Left ventricle myocardium superior (tissue), 1 donor: Measurements from ENCODE around the gene NAV2. TPM values are rescaled to one million over a fixed set of nuclear protein-coding genes. Genes with fewer than 3 reads are reported as not detected.

Experiments
- ATAC-seq: fragments of 200-7000 bp; cut with Tn5 transposase; one replicate; pipeline ENCODE4 v1.9.1; 2020; ENCODE audit warnings: mild to moderate bottlenecking, moderate library complexity
- DNase-seq: peaks from one replicate; pipeline ENCODE4 v3.0.0-alpha.2; 2020
- intact Hi-C: fragments of 100-400 bp; cut with micrococcal nuclease; formaldehyde crosslinking; loops from one replicate; pipeline ENCODE4 v1.11.0; 2022
- total RNA-seq: library from RNA; stranded (reverse); fragmentation: NEBNext Ultra II Directional; extraction: Animal tissue kit (Norgen Biotek cat#: 25700); gene quantifications from one replicate; pipeline ENCODE4 v1.2.1, GENCODE V29; 2021
- donor health status: DM: no; HTN: yes; CAD: no; lungs with severe emphysema.

NAV2 gene
- total RNA-seq, 1 donor from 2014 or later = 8.8 TPM

- intact Hi-C loops = no loop called here
Measured at GRCh38 chr11:20024172-20024935, 311.7 kb downstream of the NAV2 start.

DNA sequence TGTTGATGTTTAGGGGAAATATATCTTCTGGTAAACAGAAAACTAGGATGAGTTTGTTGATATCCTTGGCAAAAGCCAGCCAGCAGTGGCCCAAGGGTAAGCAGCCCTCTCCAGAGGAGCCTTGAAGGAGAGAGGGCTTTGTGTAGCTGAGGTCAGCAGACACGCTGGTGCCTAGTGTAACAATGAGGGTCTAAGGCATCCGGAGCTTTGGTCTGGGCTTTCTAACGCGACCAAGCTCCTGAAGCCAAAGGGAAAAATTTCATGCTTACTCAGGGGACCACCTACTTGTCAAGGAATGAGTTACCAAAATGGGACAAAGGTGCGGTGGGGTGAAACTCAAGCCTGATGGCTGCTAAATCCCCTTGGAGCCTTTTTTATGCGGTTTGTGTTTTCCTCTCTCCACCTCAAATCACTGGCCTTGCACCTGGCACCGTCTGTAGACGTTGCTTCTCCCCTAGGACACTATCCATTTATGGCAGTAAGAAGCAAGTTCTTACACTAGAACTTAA lies 312.7 kb downstream of the NAV2 start:
- DNase-seq = no peak
- no peak for ATAC-seq
- intact Hi-C loops = no loop called here

More at GRCh38 chr11:20024172-20024935, 311.7 kb downstream of the NAV2 start:
- ATAC-seq = no peak
- no peak for DNase-seq

DNA sequence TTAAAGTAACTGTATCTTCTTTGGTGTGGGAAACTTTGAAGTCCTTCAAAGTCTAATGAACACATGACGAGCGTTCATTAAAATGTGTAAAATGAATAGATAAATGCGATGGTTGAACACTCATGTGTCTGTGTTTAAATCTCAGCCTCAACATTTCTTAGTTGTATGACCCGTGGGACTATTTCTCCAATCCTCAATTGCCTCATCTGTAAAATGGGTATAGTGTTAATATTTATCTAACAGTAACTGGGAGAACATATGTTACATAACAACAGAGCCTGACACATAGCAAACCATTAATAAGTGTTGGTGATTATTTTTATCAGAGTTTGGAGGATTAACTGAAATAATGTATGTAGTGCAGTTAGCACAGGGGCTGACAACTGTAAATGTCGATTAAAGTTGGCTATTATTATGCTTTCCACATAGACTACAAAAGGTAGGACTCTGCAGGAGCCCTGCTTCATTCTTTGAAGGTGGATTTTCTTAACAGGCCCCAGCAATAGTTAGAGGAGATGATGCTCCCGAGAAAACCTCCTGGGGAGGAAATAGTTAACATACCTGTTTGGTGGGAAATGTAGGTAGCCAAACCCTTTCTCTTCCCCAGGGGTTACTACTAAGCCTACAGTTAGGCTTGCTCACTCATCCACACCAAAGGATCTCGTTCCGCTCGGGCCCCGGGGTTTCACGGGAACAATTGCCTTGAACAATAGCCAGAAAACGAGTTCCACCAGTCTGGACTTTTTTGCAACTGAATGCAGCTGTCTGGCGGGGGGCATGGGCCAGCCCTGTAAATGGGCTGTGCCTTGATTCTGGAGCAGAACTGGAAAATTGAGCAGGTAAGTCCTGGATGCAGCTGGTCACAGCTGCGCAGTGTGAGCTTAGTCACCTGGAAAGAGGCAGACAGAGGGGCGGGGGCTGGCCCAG lies 314.3 kb downstream of the NAV2 start:
- ATAC-seq (no peak), DNase-seq (no peak)
- intact Hi-C loops = no loop called here

DNA sequence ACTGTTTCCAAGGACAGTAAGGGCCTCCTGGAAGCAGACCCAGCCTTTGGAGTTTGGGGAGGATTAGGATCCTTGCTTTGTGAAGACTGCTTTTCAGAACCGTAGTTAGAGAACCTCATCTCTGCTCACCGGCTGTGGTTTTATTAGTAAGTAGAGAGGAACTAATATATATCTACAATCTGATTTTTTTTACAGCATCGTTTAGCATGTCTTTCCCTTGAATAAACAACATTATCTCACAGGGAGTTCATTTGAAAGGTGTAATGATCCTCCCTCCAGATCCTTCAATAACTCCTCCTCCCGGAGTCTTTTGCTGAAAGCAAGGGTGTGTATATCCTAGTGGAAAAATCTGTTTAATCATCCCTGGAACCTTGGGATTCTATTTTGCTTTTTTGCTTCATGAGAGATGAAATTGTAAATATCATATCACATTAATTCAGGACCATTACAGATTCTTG lies 314.9 kb downstream of the NAV2 start:
- intact Hi-C loops = no loop called here
- ATAC-seq (no peak), DNase-seq (no peak)

GRCh38 chr11:20029193-20029592 lies 316.6 kb downstream of the NAV2 start:
- DNase-seq (no peak), ATAC-seq (no peak)
- intact Hi-C loops = no loop called here

DNA sequence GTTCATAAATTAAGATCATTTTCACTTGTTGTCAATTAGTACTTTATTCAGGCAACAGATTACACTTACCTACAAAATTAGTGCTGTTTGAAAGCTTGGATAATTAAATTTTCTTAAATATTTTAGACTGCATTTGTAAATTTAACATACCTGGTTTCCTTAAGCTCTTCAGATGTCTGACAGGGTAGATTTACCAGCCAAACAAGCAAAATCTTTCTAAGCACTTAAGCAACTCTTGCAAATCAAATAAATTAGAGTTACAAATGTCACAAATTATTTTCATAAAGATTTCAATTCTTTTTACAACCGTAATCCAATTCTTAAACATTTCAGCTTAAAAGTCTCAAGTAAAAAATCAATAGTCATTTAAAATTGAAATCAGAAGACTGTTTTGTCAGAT lies 317.8 kb downstream of the NAV2 start:
- DNase-seq (no peak), ATAC-seq (no peak)

DNA sequence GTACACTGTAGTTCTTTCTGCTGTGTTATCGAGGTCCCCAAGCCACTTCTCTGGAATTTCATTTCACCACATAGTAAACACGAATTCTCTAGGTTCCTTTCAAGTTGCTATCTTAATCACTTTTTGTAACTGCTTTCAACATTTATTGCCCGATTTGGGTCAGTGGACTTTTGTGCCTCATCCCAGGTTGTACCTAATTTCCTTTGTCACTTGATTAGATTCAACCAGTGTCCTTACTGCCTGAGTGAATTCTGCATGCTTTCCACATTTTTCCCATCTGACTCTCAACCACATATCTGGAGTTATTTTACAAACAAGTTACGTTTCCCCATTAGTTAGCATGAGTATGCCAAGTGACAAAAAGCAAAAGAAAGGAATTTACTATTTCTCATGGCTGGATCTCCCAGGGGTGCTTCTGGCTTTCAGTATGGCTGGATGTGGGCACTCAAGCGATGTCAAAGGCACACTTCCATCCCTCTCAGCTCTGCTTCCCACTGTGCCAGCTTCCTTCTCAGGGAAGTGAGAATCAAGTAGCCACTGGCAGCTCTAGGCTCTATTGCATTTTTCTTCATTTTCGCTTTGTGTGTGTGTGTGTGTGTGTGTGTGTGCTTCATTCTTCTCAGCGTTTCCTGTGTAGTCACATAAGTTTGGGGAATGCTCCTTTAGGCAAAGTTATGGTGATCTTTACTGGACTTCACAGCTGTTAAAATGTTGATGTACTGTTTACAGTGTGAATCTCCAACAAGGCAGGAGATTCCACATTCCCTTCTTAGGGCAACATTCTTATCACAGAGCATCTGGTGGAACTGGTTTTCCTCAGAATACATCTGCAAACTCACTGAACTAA lies 318.7 kb downstream of the NAV2 start:
- intact Hi-C loops = no loop called here
- DNase-seq (no peak), ATAC-seq (no peak)

More for the DNA sequence above, 317.8 kb downstream of the NAV2 start:
- intact Hi-C loops = no loop called here

GRCh38 chr11:20032127-20032526 lies 319.5 kb downstream of the NAV2 start:
- intact Hi-C loops = no loop called here
- ATAC-seq (peak; percentile 71), DNase-seq (no peak)

DNA sequence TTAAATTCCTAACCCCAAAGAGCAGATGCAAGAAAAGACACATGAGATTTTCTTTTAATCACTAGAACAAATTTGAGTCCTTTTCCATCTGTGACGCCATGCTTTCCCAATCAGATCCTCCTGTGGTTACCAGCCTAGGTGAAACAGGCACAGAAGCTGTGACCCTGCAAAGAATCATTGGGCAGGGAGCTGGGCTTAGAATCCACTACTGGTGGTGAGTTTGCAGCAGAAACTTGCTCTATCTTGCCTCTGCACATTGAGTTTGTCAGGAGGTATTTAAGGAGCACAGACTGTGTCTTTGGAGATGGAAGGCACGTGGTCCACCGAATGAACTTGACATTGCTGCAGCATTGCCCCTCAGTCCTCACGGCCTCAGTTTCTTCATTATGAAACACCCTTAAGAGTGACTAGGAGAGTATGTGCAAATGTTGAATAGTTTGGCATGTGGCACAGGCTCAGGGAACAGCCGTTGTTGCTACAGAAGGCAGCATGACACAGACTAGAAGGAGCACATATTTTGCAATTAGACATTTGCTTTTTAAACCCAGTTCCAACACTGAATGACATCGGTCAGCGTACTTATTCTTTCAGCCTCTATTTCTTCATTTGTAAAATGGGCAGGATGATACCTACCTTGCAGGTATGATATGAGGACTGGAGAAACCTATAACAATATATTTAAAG lies 320.1 kb downstream of the NAV2 start:
- DNase-seq = no peak
- peak; percentile 6 for ATAC-seq
- intact Hi-C loops = no loop called here

DNA sequence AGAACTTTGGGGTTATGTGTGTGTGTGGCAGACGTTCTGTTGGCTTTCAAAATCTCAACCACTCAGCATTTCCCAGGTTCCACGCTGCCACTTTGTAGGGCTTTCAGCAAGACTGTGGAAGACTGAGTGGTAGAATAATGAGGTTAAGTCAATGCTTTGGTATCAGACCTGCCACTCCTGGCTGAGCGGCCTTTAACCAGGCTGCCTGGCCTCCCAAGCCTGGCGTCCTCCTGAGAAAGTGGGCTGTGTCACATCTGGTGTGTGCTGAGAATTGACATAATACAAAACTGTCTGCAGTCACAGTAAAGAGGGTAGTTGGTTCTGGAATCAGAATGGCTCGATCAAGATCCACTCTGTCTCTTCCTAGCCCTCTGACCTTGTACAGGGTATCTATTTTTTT lies 321.2 kb downstream of the NAV2 start:
- intact Hi-C loops = no loop called here
- DNase-seq (no peak), ATAC-seq (peak; percentile 6)

DNA sequence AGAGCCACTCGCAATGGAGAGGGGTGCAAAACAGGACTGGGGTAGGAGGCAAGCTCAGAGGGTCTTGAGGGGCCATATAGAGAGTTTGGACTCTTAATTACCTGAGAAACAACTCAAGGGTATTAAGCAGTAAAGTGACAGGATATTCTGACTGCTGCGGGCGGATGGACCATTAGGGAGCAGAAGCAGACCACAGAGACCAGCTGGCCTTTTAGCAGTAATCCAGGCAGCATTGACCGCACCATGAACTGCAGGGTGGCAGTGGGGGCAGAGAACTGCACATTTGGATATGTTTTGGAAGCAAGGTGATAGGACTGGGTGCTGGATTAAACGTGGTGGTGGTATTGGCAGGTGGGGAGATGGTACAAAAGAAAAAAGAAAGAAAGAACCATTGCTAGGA lies 322.3 kb downstream of the NAV2 start:
- DNase-seq = no peak
- intact Hi-C loops = no loop called here
- no peak for ATAC-seq

- ATAC-seq = no peak
- intact Hi-C loops = no loop called here
Measured at GRCh38 chr11:20035375-20035700, 322.7 kb downstream of the NAV2 start.

GRCh38 chr11:20035701-20036601 lies 323.3 kb downstream of the NAV2 start:
- intact Hi-C loops = no loop called here
- ATAC-seq = no peak

More at GRCh38 chr11:20035375-20035700, 322.7 kb downstream of the NAV2 start:
- DNase-seq = no peak

GRCh38 chr11:20036626-20037335 lies 324.1 kb downstream of the NAV2 start:
- intact Hi-C loops = no loop called here
- ATAC-seq (no peak), DNase-seq (no peak)

More at GRCh38 chr11:20035701-20036601, 323.3 kb downstream of the NAV2 start:
- no peak for DNase-seq

DNA sequence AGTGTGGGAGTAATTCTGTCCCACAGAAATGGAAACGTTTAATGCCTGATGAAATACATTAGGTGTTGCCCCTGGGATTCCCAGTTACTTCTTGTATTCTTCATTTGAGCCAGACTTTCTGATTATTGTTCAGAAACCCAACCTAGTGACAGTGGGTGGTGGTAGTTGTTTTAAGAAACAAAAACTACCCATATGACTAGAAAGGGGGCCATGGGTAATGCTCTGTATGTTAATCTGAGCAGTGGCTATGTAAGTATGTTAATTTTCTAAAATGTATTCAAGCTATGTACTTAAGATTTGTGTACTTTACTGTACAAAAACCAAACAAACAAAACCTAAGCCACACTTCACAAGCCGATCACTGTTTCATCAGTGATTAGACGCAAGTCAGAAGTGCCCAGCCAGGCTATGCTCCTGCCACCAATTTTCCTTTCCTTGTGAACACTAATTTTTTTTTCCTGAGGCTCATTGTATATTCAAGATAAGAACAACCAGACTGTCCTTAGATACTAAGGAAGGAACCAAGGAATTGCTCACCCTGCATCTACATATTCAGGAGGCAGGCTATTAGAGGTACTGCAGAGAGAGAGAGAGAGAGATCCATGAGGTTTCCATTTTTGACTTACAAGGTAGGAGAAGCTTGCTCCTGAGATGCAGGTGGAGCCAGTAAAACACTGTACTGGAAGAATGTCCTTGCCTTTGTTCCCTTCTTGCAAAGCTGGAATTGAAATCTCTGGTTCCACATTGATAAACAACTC lies 324.9 kb downstream of the NAV2 start:
- no peak for ATAC-seq
- intact Hi-C loops = no loop called here
- no peak for DNase-seq

- DNase-seq (no peak), ATAC-seq (no peak)
- intact Hi-C loops = no loop called here
Measured at GRCh38 chr11:20038412-20038811, 325.8 kb downstream of the NAV2 start.
